Stimulated activated memory B cell treated with anti-CD40 and anti-IgM and Interleukin-4, amounts not matched to agents 10 μg/mL and 1 μg/mL and 100 μg/mL, for 72 hours (primary cell): ENCODE measurements around the gene RAD51AP1.
"Not testable (repeated sequence)": the region's sequence is repeated elsewhere in the genome, so short reads cannot be mapped to it uniquely, and the experiment has no call there.

Experiments used
- ATAC-seq: fragments of 150-1000 bp; cut with Tn5 transposase; 2 replicates; pipeline ENCODE4 v1.10.0; 2021
- H3K27ac Mint-ChIP-seq: one replicate; pipeline ENCODE4 v1.8.0; 2022; ENCODE audit warnings: mild to moderate bottlenecking, mixed read lengths
- H3K27me3 Mint-ChIP-seq: one replicate; pipeline ENCODE4 v1.8.0; 2022; ENCODE audit warnings: mixed read lengths
- H3K36me3 Mint-ChIP-seq: one replicate; pipeline ENCODE4 v1.8.0; 2022; ENCODE audit warnings: mixed read lengths
- H3K4me1 Mint-ChIP-seq: one replicate; pipeline ENCODE4 v1.8.0; 2022; ENCODE audit warnings: mixed read lengths
- H3K4me3 Mint-ChIP-seq: one replicate; pipeline ENCODE4 v1.8.0; 2022; ENCODE audit warnings: mild to moderate bottlenecking, moderate library complexity, mixed read lengths
- H3K9me3 Mint-ChIP-seq: one replicate; pipeline ENCODE4 v1.8.0; 2022; ENCODE audit warnings: mixed read lengths

Gene RAD51AP1, protein sequence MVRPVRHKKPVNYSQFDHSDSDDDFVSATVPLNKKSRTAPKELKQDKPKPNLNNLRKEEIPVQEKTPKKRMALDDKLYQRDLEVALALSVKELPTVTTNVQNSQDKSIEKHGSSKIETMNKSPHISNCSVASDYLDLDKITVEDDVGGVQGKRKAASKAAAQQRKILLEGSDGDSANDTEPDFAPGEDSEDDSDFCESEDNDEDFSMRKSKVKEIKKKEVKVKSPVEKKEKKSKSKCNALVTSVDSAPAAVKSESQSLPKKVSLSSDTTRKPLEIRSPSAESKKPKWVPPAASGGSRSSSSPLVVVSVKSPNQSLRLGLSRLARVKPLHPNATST

DNA sequence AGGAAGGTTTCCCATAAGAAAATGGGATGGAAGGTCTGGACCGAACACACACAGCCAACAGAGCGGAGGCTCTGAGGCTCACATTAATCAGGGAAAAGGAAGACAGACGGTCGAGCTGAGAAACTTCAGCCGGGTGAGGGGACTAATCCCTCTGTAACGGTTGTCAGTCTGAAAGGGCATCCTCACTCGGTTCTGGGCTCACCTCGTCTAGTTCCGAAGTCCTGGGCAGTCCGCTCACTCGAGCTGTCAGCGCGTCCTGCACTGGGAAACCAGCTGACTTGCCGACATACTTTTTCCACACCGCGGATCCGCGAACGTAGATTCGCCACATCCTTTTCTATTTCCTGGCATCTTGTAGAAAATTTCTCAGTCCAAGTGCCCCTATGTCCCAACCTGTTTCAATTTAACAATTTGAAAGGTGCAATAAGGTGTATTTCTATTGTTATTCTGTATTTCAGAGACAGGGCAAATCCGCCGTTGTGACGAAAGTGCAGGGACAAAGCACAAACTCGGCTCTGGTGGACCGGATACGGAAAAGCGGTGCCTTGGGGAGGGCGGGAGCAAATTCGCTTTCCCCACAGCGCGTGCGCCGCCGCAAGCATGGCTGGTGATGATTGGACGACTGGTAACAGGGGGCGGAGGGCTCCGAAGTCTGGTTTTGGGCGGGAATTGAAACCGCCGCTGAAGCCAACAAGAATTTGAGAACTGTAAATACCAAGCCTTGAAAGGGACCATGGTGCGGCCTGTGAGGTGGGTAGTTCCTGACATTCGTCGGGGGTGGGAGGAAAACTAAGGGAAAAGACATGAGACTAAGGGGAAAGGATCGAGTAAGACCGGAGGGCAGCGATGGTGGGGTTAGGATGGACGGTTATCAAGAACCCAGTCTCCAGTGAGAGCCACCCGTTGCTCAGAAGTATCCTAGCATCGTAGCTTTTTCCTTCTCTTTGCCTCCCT, at the start of gene RAD51AP1:
Gene RAD51AP1 (plus strand): TSS at position 684 of the 954 bp plus-strand sequence. CDS start 50 bp downstream, at position 734.
- Mint-ChIP-seq H3K27ac (peak within 1 kb of the TSS; percentile 95), H3K4me3 (peak within 1 kb of the TSS; percentile 86), H3K27me3 (no peaks in the 10 kb centered on the region), H3K36me3 (peaks cover 5% of the 10 kb centered on the region), H3K4me1 (peaks cover 23% of the 10 kb centered on the region), H3K9me3 (no peaks in the 10 kb centered on the region)
- peak; percentile 100 for ATAC-seq

DNA sequence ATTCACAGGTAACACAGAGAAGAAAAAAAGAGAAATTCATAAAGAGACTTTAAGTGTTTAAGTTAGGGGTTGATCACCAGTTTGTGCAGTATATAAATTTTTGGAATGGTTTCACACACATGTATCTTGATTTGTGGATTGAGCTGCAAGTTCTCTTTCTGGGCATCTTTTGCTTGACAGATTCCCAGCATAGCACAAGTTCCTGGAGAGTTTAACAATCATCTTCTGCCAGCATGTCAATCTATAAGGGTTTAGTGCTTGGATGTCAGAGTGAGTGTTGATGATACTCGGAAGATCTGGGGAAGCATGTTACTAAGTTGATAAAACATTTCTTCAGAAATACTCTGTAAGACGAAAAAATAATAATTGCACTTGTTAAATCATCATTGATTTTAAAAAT, 49.1 kb upstream of the RAD51AP1 start:
- no peaks in the 10 kb centered on the region for H3K9me3 Mint-ChIP-seq
- H3K4me3 Mint-ChIP-seq: no peak overlapping the region
- H3K4me1 Mint-ChIP-seq: peaks cover 8% of the 10 kb centered on the region
- ATAC-seq: no peak
- H3K27me3 Mint-ChIP-seq: no peaks in the 10 kb centered on the region
- H3K36me3 Mint-ChIP-seq: peaks cover 37% of the 10 kb centered on the region
- H3K27ac Mint-ChIP-seq: no peak overlapping the region

DNA sequence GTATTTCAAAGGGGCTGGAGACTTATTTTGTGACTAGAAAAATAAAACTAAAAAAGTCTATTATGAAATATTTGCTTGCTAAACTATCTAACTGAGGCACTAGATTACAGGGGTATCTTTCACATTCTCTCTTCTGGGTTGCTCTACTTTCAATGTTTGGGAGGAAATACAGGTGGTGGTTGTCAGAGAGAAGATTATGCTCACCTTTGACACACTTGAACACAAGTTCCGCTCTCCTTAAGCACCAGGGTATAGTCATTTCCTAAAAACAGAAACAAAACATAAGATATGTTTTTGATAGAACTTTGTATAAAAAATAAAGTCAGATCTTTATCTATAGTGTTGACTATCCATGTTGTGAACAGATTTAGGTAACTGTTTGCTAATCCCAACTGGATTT, 47.7 kb upstream of the RAD51AP1 start:
- Mint-ChIP-seq H3K27me3 (no peaks in the 10 kb centered on the region), H3K27ac (no peak overlapping the region), H3K4me3 (no peak overlapping the region), H3K4me1 (no peaks in the 10 kb centered on the region), H3K36me3 (peaks cover 38% of the 10 kb centered on the region), H3K9me3 (no peaks in the 10 kb centered on the region)
- no peak for ATAC-seq

GRCh38 chr12:4496145-4496838, 42.4 kb upstream of the RAD51AP1 start:
- H3K9me3 Mint-ChIP-seq: no peaks in the 10 kb centered on the region
- no peak overlapping the region for H3K4me3 Mint-ChIP-seq
- H3K27ac Mint-ChIP-seq: no peak overlapping the region
- no peaks in the 10 kb centered on the region for H3K27me3 Mint-ChIP-seq
- no peak for ATAC-seq
- H3K4me1 Mint-ChIP-seq: no peaks in the 10 kb centered on the region
- peaks cover 56% of the 10 kb centered on the region for H3K36me3 Mint-ChIP-seq

DNA sequence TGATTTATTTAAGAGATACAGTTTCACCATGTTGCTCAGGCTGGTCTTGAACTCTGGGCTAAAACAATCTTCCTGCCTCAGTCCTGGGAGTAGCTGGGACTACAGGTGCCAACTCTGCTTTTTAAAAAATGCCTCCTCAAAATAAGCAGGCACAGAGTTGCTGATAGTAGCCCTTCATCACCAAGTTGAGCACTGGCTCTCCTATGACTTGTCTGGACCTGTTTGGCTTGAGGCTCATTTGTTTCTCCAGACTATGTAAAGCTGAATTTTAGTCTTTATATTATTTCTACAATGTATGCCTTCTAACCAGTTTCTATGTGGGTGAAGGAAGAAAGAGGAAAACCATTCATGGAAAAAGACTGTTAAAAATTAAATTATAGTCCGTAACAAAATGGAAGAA, 39.5 kb upstream of the RAD51AP1 start:
- Mint-ChIP-seq H3K27ac (no peak overlapping the region), H3K36me3 (peaks cover 61% of the 10 kb centered on the region), H3K4me1 (no peaks in the 10 kb centered on the region), H3K4me3 (no peak overlapping the region), H3K9me3 (no peaks in the 10 kb centered on the region), H3K27me3 (no peaks in the 10 kb centered on the region)
- ATAC-seq: no peak

- Mint-ChIP-seq H3K4me1 (peaks cover 11% of the 10 kb centered on the region), H3K27ac (no peak overlapping the region), H3K4me3 (no peak overlapping the region), H3K27me3 (no peaks in the 10 kb centered on the region), H3K36me3 (peaks cover 45% of the 10 kb centered on the region), H3K9me3 (no peaks in the 10 kb centered on the region)
- ATAC-seq: no peak
Measured at GRCh38 chr12:4505376-4505986, 33.2 kb upstream of the RAD51AP1 start.

- Mint-ChIP-seq H3K27ac (no peak overlapping the region), H3K4me3 (no peak overlapping the region), H3K36me3 (peaks cover 38% of the 10 kb centered on the region), H3K27me3 (no peaks in the 10 kb centered on the region), H3K4me1 (peaks cover 11% of the 10 kb centered on the region), H3K9me3 (no peaks in the 10 kb centered on the region)
- ATAC-seq: no peak
Measured at GRCh38 chr12:4506430-4506829, 32.3 kb upstream of the RAD51AP1 start.

DNA sequence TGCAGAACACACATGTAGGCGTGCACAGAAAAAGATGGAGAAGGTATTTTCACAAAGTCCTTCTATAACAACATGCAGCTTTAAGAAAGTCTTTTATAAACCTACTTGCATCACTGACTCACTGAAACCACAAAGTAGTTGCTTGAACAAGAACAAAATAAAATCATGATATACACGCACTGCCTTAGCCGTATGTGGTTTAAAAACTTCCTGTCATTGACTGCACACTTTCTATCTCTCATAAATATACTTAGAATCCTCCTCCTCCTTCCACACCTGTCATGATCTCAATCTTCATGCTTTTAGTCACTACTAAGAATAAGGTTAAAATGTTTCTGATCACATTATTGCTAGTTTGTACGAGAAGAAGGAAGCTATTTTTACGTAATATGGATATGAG, 31.8 kb upstream of the RAD51AP1 start:
- Mint-ChIP-seq H3K27me3 (no peaks in the 10 kb centered on the region), H3K36me3 (peaks cover 34% of the 10 kb centered on the region), H3K4me1 (peaks cover 11% of the 10 kb centered on the region), H3K27ac (no peak overlapping the region), H3K9me3 (no peaks in the 10 kb centered on the region), H3K4me3 (no peak overlapping the region)
- no peak for ATAC-seq

DNA sequence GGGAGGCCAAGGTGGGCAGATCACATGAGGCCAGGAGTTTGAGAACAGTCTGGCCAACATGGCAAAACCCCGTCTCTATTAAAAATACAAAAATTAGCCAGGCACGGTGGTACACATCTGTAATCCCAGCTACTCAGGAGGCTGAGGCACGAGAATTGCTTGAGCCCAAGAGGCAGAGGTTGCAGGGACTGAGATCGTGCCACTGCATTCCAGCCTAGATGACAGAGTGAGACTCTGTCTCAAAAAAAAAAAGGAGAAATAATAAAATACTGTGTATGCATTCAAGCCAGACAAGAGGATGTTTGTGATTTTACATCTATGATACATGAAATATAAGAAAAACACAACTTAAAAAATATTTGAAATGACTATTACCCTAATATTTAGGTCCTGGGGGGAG, 30.2 kb upstream of the RAD51AP1 start:
- not testable (repeated sequence) for H3K27ac Mint-ChIP-seq, H3K4me3 Mint-ChIP-seq, H3K27me3 Mint-ChIP-seq, H3K9me3 Mint-ChIP-seq, ATAC-seq
- Mint-ChIP-seq H3K36me3 (peaks cover 29% of the 10 kb centered on the region), H3K4me1 (peaks cover 11% of the 10 kb centered on the region)

- not testable (repeated sequence) for H3K27me3 Mint-ChIP-seq, H3K9me3 Mint-ChIP-seq, H3K27ac Mint-ChIP-seq, ATAC-seq, H3K4me3 Mint-ChIP-seq
- H3K36me3 Mint-ChIP-seq: peaks cover 22% of the 10 kb centered on the region
- H3K4me1 Mint-ChIP-seq: peaks cover 11% of the 10 kb centered on the region
Measured at GRCh38 chr12:4509269-4509668, 29.4 kb upstream of the RAD51AP1 start.

DNA sequence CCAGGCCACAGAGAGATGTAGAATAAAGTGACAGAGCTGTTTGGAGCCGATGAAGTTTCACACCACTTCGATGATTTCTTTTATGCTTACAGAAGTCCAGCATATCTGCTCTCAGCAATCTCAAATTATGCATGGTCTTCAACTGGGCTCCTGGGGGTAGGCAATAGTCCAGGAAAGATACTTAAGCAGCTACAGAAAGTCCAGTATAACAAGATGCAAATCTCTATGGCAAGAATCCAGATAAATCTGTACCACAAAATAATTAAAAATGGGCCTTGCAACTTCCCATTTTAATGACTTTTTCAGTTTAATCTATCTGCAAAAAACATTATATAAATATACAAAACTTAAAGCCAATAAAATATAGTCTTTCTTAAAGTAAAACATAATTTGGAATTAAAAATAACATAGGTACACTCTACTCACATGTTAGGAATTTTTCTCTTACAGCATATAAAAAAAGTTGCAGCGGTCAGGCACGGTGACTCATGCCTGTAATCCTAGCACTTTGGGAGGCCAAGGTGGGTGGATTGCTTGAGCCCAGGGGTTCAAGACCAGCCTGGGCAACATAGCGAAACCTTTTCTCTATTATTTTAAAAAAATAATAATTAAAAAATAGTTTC, 20.5 kb upstream of the RAD51AP1 start:
- H3K4me1 Mint-ChIP-seq: no peaks in the 10 kb centered on the region
- H3K9me3 Mint-ChIP-seq: no peaks in the 10 kb centered on the region
- no peaks in the 10 kb centered on the region for H3K27me3 Mint-ChIP-seq
- no peak overlapping the region for H3K4me3 Mint-ChIP-seq
- no peak for ATAC-seq
- H3K27ac Mint-ChIP-seq: no peak overlapping the region
- peaks cover 56% of the 10 kb centered on the region for H3K36me3 Mint-ChIP-seq

DNA sequence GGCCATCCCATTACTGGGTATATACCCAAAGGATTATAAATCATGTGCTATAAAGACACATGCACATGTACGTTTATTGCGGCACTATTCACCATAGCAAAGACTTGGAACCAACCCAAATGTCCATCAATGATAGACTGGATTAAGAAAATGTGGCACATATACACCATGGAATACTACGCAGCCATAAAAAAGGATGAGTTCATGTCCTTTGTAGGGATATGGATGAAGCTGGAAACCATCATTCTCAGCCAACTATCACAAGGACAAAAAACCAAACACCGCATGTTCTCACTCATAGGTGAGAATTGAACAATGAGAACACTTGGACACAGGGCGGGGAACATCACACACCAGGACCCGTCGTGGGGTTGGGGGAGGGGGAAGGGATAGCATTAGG, 15.2 kb upstream of the RAD51AP1 start:
- peaks cover 50% of the 10 kb centered on the region for H3K36me3 Mint-ChIP-seq
- not testable (repeated sequence) for H3K4me3 Mint-ChIP-seq, ATAC-seq, H3K4me1 Mint-ChIP-seq, H3K27ac Mint-ChIP-seq, H3K27me3 Mint-ChIP-seq, H3K9me3 Mint-ChIP-seq

GRCh38 chr12:4526923-4527546, 11.7 kb upstream of the RAD51AP1 start:
- ATAC-seq: no peak
- H3K27ac Mint-ChIP-seq: no peak overlapping the region
- H3K36me3 Mint-ChIP-seq: peaks cover 36% of the 10 kb centered on the region

GRCh38 chr12:4530160-4530559, 8.5 kb upstream of the RAD51AP1 start:
- Mint-ChIP-seq H3K27me3 (no peaks in the 10 kb centered on the region), H3K27ac (peak overlapping the region; percentile 40), H3K36me3 (peaks cover 12% of the 10 kb centered on the region), H3K9me3 (no peaks in the 10 kb centered on the region), H3K4me1 (peaks cover 6% of the 10 kb centered on the region), H3K4me3 (no peak overlapping the region)
- ATAC-seq: no peak

More at GRCh38 chr12:4526923-4527546, 11.7 kb upstream of the RAD51AP1 start:
- Mint-ChIP-seq H3K27me3 (no peaks in the 10 kb centered on the region), H3K9me3 (no peaks in the 10 kb centered on the region), H3K4me3 (no peak overlapping the region), H3K4me1 (peaks cover 6% of the 10 kb centered on the region)
